Neuronal stem cell (in vitro differentiated cells): Measurements from ENCODE around the gene POLE.
"Not testable (repeated sequence)": the region's sequence is repeated elsewhere in the genome, so short reads cannot be mapped to it uniquely, and the experiment has no call there.

Source experiments
- DNase-seq: peaks from one replicate; pipeline ENCODE4 v3.0.0-alpha.2; 2013; ENCODE audit warnings: low spot score
- H2AFZ ChIP-seq: one replicate; pipeline ENCODE4 v1.6.1; 2013; ENCODE audit warnings: mild to moderate bottlenecking, low read length, inconsistent platforms
- H2AK5ac ChIP-seq: 2 replicates; pipeline ENCODE4 v1.6.1; 2013; ENCODE audit warnings: low read depth, mild to moderate bottlenecking, inconsistent platforms, low read length, moderate library complexity, mixed read lengths
- H2BK120ac ChIP-seq: 2 replicates; pipeline ENCODE4 v1.6.1; 2013; ENCODE audit warnings: low read depth, mild to moderate bottlenecking, inconsistent platforms, low read length, moderate library complexity, mixed read lengths
- H2BK12ac ChIP-seq: one replicate; pipeline ENCODE4 v1.6.1; 2013; ENCODE audit warnings: low read length, inconsistent platforms
- H2BK15ac ChIP-seq: 2 replicates; pipeline ENCODE4 v1.6.1; 2013; ENCODE audit warnings: mild to moderate bottlenecking, low read length, inconsistent platforms, mixed read lengths
- H2BK5ac ChIP-seq: one replicate; pipeline ENCODE4 v1.6.1; 2013; ENCODE audit warnings: inconsistent platforms, mild to moderate bottlenecking, low read length, moderate library complexity
- H3K14ac ChIP-seq: one replicate; pipeline ENCODE4 v1.6.1; 2013; ENCODE audit warnings: low read length, inconsistent platforms
- H3K18ac ChIP-seq: 2 replicates; pipeline ENCODE4 v1.6.1; 2013; ENCODE audit warnings: low read length, inconsistent platforms
- H3K23ac ChIP-seq: 2 replicates; pipeline ENCODE4 v1.6.1; 2013; ENCODE audit warnings: low read depth, mild to moderate bottlenecking, mixed read lengths, low read length, inconsistent platforms; ENCODE audit not compliant: poor library complexity
- H3K27ac ChIP-seq: replicated peaks from 3 replicates; pipeline ENCODE4 v1.5.1; 2013; ENCODE audit warnings: low read length, inconsistent platforms
- H3K27me3 ChIP-seq, 3 experiments: 2 replicates each; pipeline ENCODE4 v1.6.1; 2013; ENCODE audit warnings: low read length in 3 of 3, mild to moderate bottlenecking in 2 of 3, inconsistent platforms in 1 of 3, low read depth in 1 of 3, mixed read lengths in 1 of 3, moderate library complexity in 1 of 3; ENCODE audit not compliant: control insufficient read depth in 3 of 3, insufficient read depth in 3 of 3
- H3K36me3 ChIP-seq, 2 donors: replicated peaks in 1 of 2; 2 replicates each; pipeline ENCODE4 v1.6.1; 2013; ENCODE audit warnings: low read length in 2 of 2; ENCODE audit not compliant: control insufficient read depth in 2 of 2, insufficient read depth in 2 of 2
- H3K4ac ChIP-seq: 2 replicates; pipeline ENCODE4 v1.6.1; 2013; ENCODE audit warnings: inconsistent platforms, mild to moderate bottlenecking, low read length, moderate library complexity
- H3K4me1 ChIP-seq, 2 donors: 1 replicate in 1 of 2; 2 replicates in 1 of 2; pipeline ENCODE4 v1.6.1; 2013; ENCODE audit warnings: low read length in 2 of 2, low read depth in 1 of 2; ENCODE audit not compliant: control insufficient read depth in 2 of 2, insufficient read depth in 1 of 2
- H3K4me2 ChIP-seq: one replicate; pipeline ENCODE4 v1.6.1; 2013; ENCODE audit warnings: mild to moderate bottlenecking, low read length, inconsistent platforms; ENCODE audit not compliant: insufficient read depth, poor library complexity, severe bottlenecking
- H3K4me3 ChIP-seq, 2 donors: 2 replicates each; pipeline ENCODE4 v1.5.1; 2013; ENCODE audit warnings: low read length in 2 of 2, mild to moderate bottlenecking in 2 of 2, inconsistent platforms in 1 of 2, moderate library complexity in 1 of 2
- H3K79me1 ChIP-seq: one replicate; pipeline ENCODE4 v1.6.1; 2013; ENCODE audit warnings: low read depth, mild to moderate bottlenecking, inconsistent platforms, low read length, moderate library complexity
- H3K9ac ChIP-seq: one replicate; pipeline ENCODE4 v1.6.1; 2013; ENCODE audit warnings: mild to moderate bottlenecking, low read depth, low read length, inconsistent platforms; ENCODE audit not compliant: poor library complexity
- H3K9me3 ChIP-seq, 2 donors: replicated peaks in 1 of 2; 2 replicates each; pipeline versions ENCODE3 to v1.6.1; 2013; ENCODE audit warnings: low read length in 2 of 2, mild to moderate bottlenecking in 2 of 2, inconsistent platforms in 1 of 2, low read depth in 1 of 2, mixed read lengths in 1 of 2, moderate library complexity in 1 of 2; ENCODE audit not compliant: control insufficient read depth in 2 of 2, insufficient read depth in 1 of 2
- H4K8ac ChIP-seq: one replicate; pipeline ENCODE4 v1.6.1; 2013; ENCODE audit warnings: low read depth, mild to moderate bottlenecking, inconsistent platforms, low read length, moderate library complexity
- H4K91ac ChIP-seq: one replicate; pipeline ENCODE4 v1.6.1; 2013; ENCODE audit warnings: low read length, low read depth, mild to moderate bottlenecking, inconsistent platforms; ENCODE audit not compliant: poor library complexity
- WGBS, 2 donors: extraction: QIAGEN DNeasy Blood & Tissue Kit; methylation state at CpG; one replicate each; pipeline ENCODE4 v1.1.7; 2013; ENCODE audit warnings: missing lambda C conversion rate in 2 of 2, mixed read lengths in 1 of 2; ENCODE audit not compliant: insufficient read length in 2 of 2, insufficient replicate concordance in 1 of 2; ENCODE audit errors: extremely low coverage in 2 of 2; 5-methylcytosine and 5-hydroxymethylcytosine counted together

Gene POLE

GRCh38 chr12:132695431-132695830, 8.3 kb upstream of the POLE start:
- Histone ChIP-seq H3K4me1 (no peaks in the 10 kb centered on the region), H3K4me2 (no peak overlapping the region), H3K18ac (no peak overlapping the region), H3K4me3 (no peak overlapping the region), H3K14ac (no peak overlapping the region), H4K8ac (no peak overlapping the region), H2BK120ac (no peak overlapping the region), H3K23ac (no peak overlapping the region), H2AK5ac (no peak overlapping the region), H4K91ac (no peak overlapping the region), H2BK12ac (no peak overlapping the region), H3K27me3 (no peaks in the 10 kb centered on the region), H3K4ac (no peak overlapping the region), H2BK5ac (no peak overlapping the region), H3K36me3 (peaks cover 13 to 66% of the 10 kb centered on the region in 2 donors), H3K27ac (no peak overlapping the region), H3K9ac (no peak overlapping the region), H2BK15ac (no peak overlapping the region), H3K9me3 (no peaks in the 10 kb centered on the region), H3K79me1 (peaks cover 2% of the 10 kb centered on the region), H2AFZ (no peak overlapping the region)
- no CpG with 5 or more reads among the region's 12 CpGs for WGBS, 2 donors
- DNase-seq = no peak

- not testable (repeated sequence) for H4K91ac ChIP-seq, H3K27me3 ChIP-seq, H2BK15ac ChIP-seq, H3K4me3 ChIP-seq, H3K14ac ChIP-seq, H3K9me3 ChIP-seq, H2BK5ac ChIP-seq, H4K8ac ChIP-seq, H3K4me1 ChIP-seq, H3K9ac ChIP-seq, H3K79me1 ChIP-seq, H3K18ac ChIP-seq, H3K4me2 ChIP-seq, H3K4ac ChIP-seq, H2BK12ac ChIP-seq, H3K27ac ChIP-seq, H2AK5ac ChIP-seq, H3K23ac ChIP-seq, H2BK120ac ChIP-seq, DNase-seq, H2AFZ ChIP-seq
- peaks cover 13 to 69% of the 10 kb centered on the region in 2 donors for H3K36me3 ChIP-seq
- no CpG with 5 or more reads among the region's 3 CpGs for WGBS, 2 donors
Measured at GRCh38 chr12:132694888-132695287, 7.7 kb upstream of the POLE start.

GRCh38 chr12:132692030-132692429, 4.9 kb upstream of the POLE start:
- not testable (repeated sequence) for H2BK120ac ChIP-seq, H2AFZ ChIP-seq, H3K4ac ChIP-seq, H2BK5ac ChIP-seq, DNase-seq, H4K8ac ChIP-seq, H3K27me3 ChIP-seq, H2BK15ac ChIP-seq, H3K23ac ChIP-seq, H3K27ac ChIP-seq, H2AK5ac ChIP-seq, H4K91ac ChIP-seq, H3K4me1 ChIP-seq, H2BK12ac ChIP-seq, H3K18ac ChIP-seq, H3K4me2 ChIP-seq, H3K79me1 ChIP-seq, H3K14ac ChIP-seq, H3K9me3 ChIP-seq, H3K9ac ChIP-seq
- Histone ChIP-seq H3K36me3 (peaks cover 9 to 48% of the 10 kb centered on the region in 2 donors), H3K4me3 (peak overlapping the region in 1 of 2 donors; percentile 46)
- no CpG with 5 or more reads among the region's 3 CpGs for WGBS, 2 donors

- Histone ChIP-seq H3K27me3 (peaks cover 0 to 4% (median 0%) of the 10 kb centered on the region in 3 experiments), H2AFZ (no peak overlapping the region), H3K14ac (no peak overlapping the region), H3K23ac (no peak overlapping the region), H2AK5ac (no peak overlapping the region), H3K4ac (no peak overlapping the region), H3K9ac (no peak overlapping the region), H2BK15ac (no peak overlapping the region), H3K36me3 (peaks cover 8 to 37% of the 10 kb centered on the region in 2 donors), H3K27ac (no peak overlapping the region), H3K18ac (no peak overlapping the region), H2BK12ac (no peak overlapping the region), H2BK5ac (no peak overlapping the region), H2BK120ac (no peak overlapping the region), H3K4me3 (no peak overlapping the region), H3K9me3 (peaks cover 0 to 4% of the 10 kb centered on the region in 2 donors), H4K8ac (no peak overlapping the region), H3K79me1 (peaks cover 7% of the 10 kb centered on the region), H4K91ac (no peak overlapping the region), H3K4me2 (no peak overlapping the region), H3K4me1 (peaks cover 0 to 9% of the 10 kb centered on the region in 2 donors)
- no CpG with 5 or more reads among the region's 9 CpGs for WGBS, 2 donors
- DNase-seq = no peak
Measured at GRCh38 chr12:132690112-132690511, 3.0 kb upstream of the POLE start.
